H9 (cell line): Measurements from ENCODE around the gene FNIP1. TPM values are rescaled to one million over a fixed set of nuclear protein-coding genes. Genes with fewer than 3 reads are reported as not detected.

ENCODE experiments used
- DNase-seq: peaks from one replicate; pipeline ENCODE4 v3.0.0-alpha.2; 2017
- H2AFZ ChIP-seq: one replicate; pipeline ENCODE4 v1.6.1; 2013; ENCODE audit warnings: mild to moderate bottlenecking, low read length, control low read depth, moderate library complexity
- H2AK5ac ChIP-seq: 2 replicates; pipeline ENCODE4 v1.6.1; 2013; ENCODE audit warnings: low read length, control low read depth, mixed read lengths; ENCODE audit not compliant: insufficient read length
- H2BK120ac ChIP-seq: one replicate; pipeline ENCODE4 v1.6.1; 2013; ENCODE audit warnings: low read depth, mild to moderate bottlenecking, low read length, control low read depth, inconsistent platforms; ENCODE audit not compliant: poor library complexity, severe bottlenecking
- H2BK12ac ChIP-seq: 2 replicates; pipeline ENCODE4 v1.6.1; 2013; ENCODE audit warnings: low read length, control low read depth, mixed read lengths, low read depth; ENCODE audit not compliant: insufficient read length
- H2BK15ac ChIP-seq: 2 replicates; pipeline ENCODE4 v1.6.1; 2013; ENCODE audit warnings: low read depth, low read length, control low read depth
- H2BK20ac ChIP-seq: one replicate; pipeline ENCODE4 v1.6.1; 2013; ENCODE audit warnings: low read depth, mild to moderate bottlenecking, low read length, control low read depth, inconsistent platforms; ENCODE audit not compliant: poor library complexity, severe bottlenecking
- H2BK5ac ChIP-seq: 2 replicates; pipeline ENCODE4 v1.6.1; 2013; ENCODE audit warnings: low read length, control low read depth, mixed read lengths; ENCODE audit not compliant: insufficient read length
- H3K14ac ChIP-seq: 2 replicates; pipeline ENCODE4 v1.6.1; 2013; ENCODE audit warnings: low read length, control low read depth; ENCODE audit not compliant: insufficient read depth
- H3K18ac ChIP-seq: 2 replicates; pipeline ENCODE4 v1.6.1; 2013; ENCODE audit warnings: low read depth, mild to moderate bottlenecking, mixed read lengths, low read length, control low read depth; ENCODE audit not compliant: insufficient read length
- H3K23ac ChIP-seq: 2 replicates; pipeline ENCODE4 v1.6.1; 2013; ENCODE audit warnings: low read length, control low read depth, mixed read lengths, low read depth; ENCODE audit not compliant: insufficient read length
- H3K23me2 ChIP-seq: 2 replicates; pipeline ENCODE4 v1.6.1; 2013; ENCODE audit warnings: low read depth, mild to moderate bottlenecking, mixed read lengths, low read length, control low read depth; ENCODE audit not compliant: insufficient read length, poor library complexity, severe bottlenecking
- H3K27ac ChIP-seq: 2 replicates; pipeline ENCODE4 v1.5.1; 2013; ENCODE audit warnings: low read length, control low read depth, mixed read lengths, low read depth; ENCODE audit not compliant: insufficient read length
- H3K27me3 ChIP-seq: 2 replicates; pipeline ENCODE4 v1.6.1; 2013; ENCODE audit warnings: low read length, control low read depth, inconsistent platforms; ENCODE audit not compliant: insufficient read depth
- H3K4ac ChIP-seq: 2 replicates; pipeline ENCODE4 v1.6.1; 2013; ENCODE audit warnings: low read depth, mild to moderate bottlenecking, control low read depth, inconsistent platforms, low read length, moderate library complexity
- H3K4me1 ChIP-seq: 2 replicates; pipeline ENCODE4 v1.6.1; 2013; ENCODE audit warnings: low read length, control low read depth, inconsistent platforms; ENCODE audit not compliant: insufficient read depth
- H3K4me2 ChIP-seq: 2 replicates; pipeline ENCODE4 v1.6.1; 2013; ENCODE audit warnings: low read length, control low read depth, mixed read lengths; ENCODE audit not compliant: insufficient read length, insufficient read depth
- H3K56ac ChIP-seq: 2 replicates; pipeline ENCODE4 v1.6.1; 2013; ENCODE audit warnings: low read depth, mild to moderate bottlenecking, mixed read lengths, low read length, control low read depth; ENCODE audit not compliant: insufficient read length
- H3K79me1 ChIP-seq: 2 replicates; pipeline ENCODE4 v1.6.1; 2013; ENCODE audit warnings: low read depth, mild to moderate bottlenecking, moderate library complexity, low read length, control low read depth, inconsistent platforms; ENCODE audit not compliant: insufficient read depth, poor library complexity, severe bottlenecking
- H3K79me2 ChIP-seq: 2 replicates; pipeline ENCODE4 v1.6.1; 2013; ENCODE audit warnings: low read length, control low read depth, inconsistent platforms; ENCODE audit not compliant: insufficient read depth
- H3K9ac ChIP-seq: 2 replicates; pipeline ENCODE4 v1.6.1; 2013; ENCODE audit warnings: low read length, control low read depth, mixed read lengths; ENCODE audit not compliant: insufficient read length; ENCODE audit errors: extremely low read depth
- H3K9me3 ChIP-seq: one replicate; pipeline ENCODE4 v1.6.1; 2013; ENCODE audit warnings: low read depth, low read length, inconsistent platforms; ENCODE audit not compliant: control insufficient read depth
- H3T11ph ChIP-seq: one replicate; pipeline ENCODE4 v1.6.1; 2013; ENCODE audit warnings: mild to moderate bottlenecking, low read length, control low read depth, inconsistent platforms
- H4K20me1 ChIP-seq: one replicate; pipeline ENCODE4 v1.6.1; 2013; ENCODE audit not compliant: control insufficient read depth, insufficient read length, insufficient read depth
- H4K5ac ChIP-seq: 2 replicates; pipeline ENCODE4 v1.6.1; 2013; ENCODE audit warnings: low read depth, mild to moderate bottlenecking, mixed read lengths, low read length, control low read depth; ENCODE audit not compliant: insufficient read length
- H4K8ac ChIP-seq: replicated peaks from 2 replicates; pipeline ENCODE4 v1.6.1; 2013; ENCODE audit warnings: low read length, control low read depth, mixed read lengths, low read depth; ENCODE audit not compliant: insufficient read length
- H4K91ac ChIP-seq: 2 replicates; pipeline ENCODE4 v1.6.1; 2013; ENCODE audit warnings: low read depth, mild to moderate bottlenecking, moderate library complexity, mixed read lengths, low read length, control low read depth; ENCODE audit not compliant: insufficient read length
- H3K27ac Mint-ChIP-seq, 3 experiments: 2 replicates in 2 of 3; 3 replicates in 1 of 3; pipeline ENCODE4 v1.8.0; 2020 to 2021; ENCODE audit warnings: mixed read lengths in 3 of 3, mild to moderate bottlenecking in 1 of 3, moderate library complexity in 1 of 3
- H3K27me3 Mint-ChIP-seq: 2 replicates; pipeline ENCODE4 v1.8.0; 2021; ENCODE audit warnings: low read depth, mild to moderate bottlenecking, moderate library complexity, mixed read lengths
- H3K36me3 Mint-ChIP-seq, 3 experiments: 2 replicates in 2 of 3; 3 replicates in 1 of 3; pipeline ENCODE4 v1.8.0; 2020 to 2021; ENCODE audit warnings: low read depth in 3 of 3, mixed read lengths in 3 of 3; ENCODE audit not compliant: insufficient read depth in 1 of 3
- H3K4me1 Mint-ChIP-seq, 2 experiments: 2 replicates each; pipeline ENCODE4 v1.8.0; 2020; ENCODE audit warnings: mixed read lengths in 2 of 2
- H3K4me3 Mint-ChIP-seq, 2 experiments: 2 replicates in 1 of 2; 3 replicates in 1 of 2; pipeline ENCODE4 v1.8.0; 2020 to 2021; ENCODE audit warnings: mild to moderate bottlenecking in 2 of 2, mixed read lengths in 2 of 2, moderate library complexity in 1 of 2
- H3K9me3 Mint-ChIP-seq, 2 experiments: 2 replicates in 1 of 2; 3 replicates in 1 of 2; pipeline ENCODE4 v1.8.0; 2020; ENCODE audit warnings: mild to moderate bottlenecking in 2 of 2, mixed read lengths in 2 of 2, moderate library complexity in 1 of 2
- CTCF ChIP-seq: fragments of 200-600 bp; sonication (generic); conservative IDR thresholded peaks from 3 replicates; pipeline ENCODE4 v1.8.0; 2021; ENCODE audit warnings: antibody characterized with exemption, mild to moderate bottlenecking
- WGBS: extraction: QIAGEN DNeasy Blood & Tissue Kit; methylation state at CpG from one replicate; pipeline ENCODE4 v1.1.7; 2013; ENCODE audit warnings: missing lambda C conversion rate, low lambda C conversion rate, mixed read lengths; ENCODE audit not compliant: insufficient read length; ENCODE audit errors: extremely low coverage; 5-methylcytosine and 5-hydroxymethylcytosine counted together
- total RNA-seq: library from RNA; stranded (reverse); gene quantifications from 2 replicates; pipeline ENCODE4 v1.2.1, GENCODE V29; 2021

The FNIP1 gene
- total RNA-seq, 1 experiment from 2014 or later, result 13.4 TPM

- Histone ChIP-seq H2AK5ac (no peak overlapping the region), H3K9ac (no peak overlapping the region), H3K23me2 (no peaks in the 10 kb centered on the region), H3K4me1 (no peaks in the 10 kb centered on the region), H3K27me3 (no peaks in the 10 kb centered on the region), H4K91ac (no peak overlapping the region), H3K14ac (no peak overlapping the region), H3K56ac (no peak overlapping the region), H4K20me1 (no peaks in the 10 kb centered on the region), H3K18ac (no peak overlapping the region), H2BK120ac (no peak overlapping the region), H4K5ac (no peak overlapping the region), H2BK12ac (no peak overlapping the region), H3K79me2 (no peaks in the 10 kb centered on the region), H3K4ac (no peak overlapping the region), H2BK5ac (no peak overlapping the region), H3K27ac (no peak overlapping the region), H4K8ac (no peak overlapping the region), H3K23ac (no peak overlapping the region), H2AFZ (no peak overlapping the region), H3T11ph (no peak overlapping the region), H2BK15ac (no peak overlapping the region), H2BK20ac (no peak overlapping the region), H3K9me3 (no peaks in the 10 kb centered on the region), H3K4me2 (no peak overlapping the region), H3K79me1 (no peaks in the 10 kb centered on the region)
- H3K4me1 Mint-ChIP-seq, result no peaks in the 10 kb centered on the region
- no CpG with 5 or more reads among the region's 1 CpG for WGBS
- no peak overlapping the region for H3K27ac Mint-ChIP-seq
- no peak overlapping the region for H3K4me3 Mint-ChIP-seq
- no peak for TF ChIP-seq CTCF
- DNase-seq, result no peak
- no peaks in the 10 kb centered on the region for H3K9me3 Mint-ChIP-seq
- no peaks in the 10 kb centered on the region for H3K27me3 Mint-ChIP-seq
- peaks cover 3 to 8% (median 5%) of the 10 kb centered on the region in 3 experiments; a peak in 4 of 7 replicates for H3K36me3 Mint-ChIP-seq
Observed at GRCh38 chr5:131719564-131719963, 77.3 kb downstream of the FNIP1 start.
